ENCODE results near the gene OR2H1.

The OR2H1 gene

DNA sequence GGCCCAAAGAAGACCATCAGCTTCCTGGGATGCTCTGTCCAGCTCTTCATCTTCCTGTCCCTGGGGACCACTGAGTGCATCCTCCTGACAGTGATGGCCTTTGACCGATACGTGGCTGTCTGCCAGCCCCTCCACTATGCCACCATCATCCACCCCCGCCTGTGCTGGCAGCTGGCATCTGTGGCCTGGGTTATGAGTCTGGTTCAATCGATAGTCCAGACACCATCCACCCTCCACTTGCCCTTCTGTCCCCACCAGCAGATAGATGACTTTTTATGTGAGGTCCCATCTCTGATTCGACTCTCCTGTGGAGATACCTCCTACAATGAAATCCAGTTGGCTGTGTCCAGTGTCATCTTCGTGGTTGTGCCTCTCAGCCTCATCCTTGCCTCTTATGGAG, 5.1 kb downstream of the OR2H1 start:
- H3K79me2 ChIP-seq (ENCODE audit: insufficient read depth, low read length) = no peaks in the 10 kb centered on the region
- no peak for TF ChIP-seq EZH2 (IDR thresholded peaks at IDR 0.05; ENCODE audit: borderline replicate concordance, low read length)
- TF ChIP-seq, protein P1, sequence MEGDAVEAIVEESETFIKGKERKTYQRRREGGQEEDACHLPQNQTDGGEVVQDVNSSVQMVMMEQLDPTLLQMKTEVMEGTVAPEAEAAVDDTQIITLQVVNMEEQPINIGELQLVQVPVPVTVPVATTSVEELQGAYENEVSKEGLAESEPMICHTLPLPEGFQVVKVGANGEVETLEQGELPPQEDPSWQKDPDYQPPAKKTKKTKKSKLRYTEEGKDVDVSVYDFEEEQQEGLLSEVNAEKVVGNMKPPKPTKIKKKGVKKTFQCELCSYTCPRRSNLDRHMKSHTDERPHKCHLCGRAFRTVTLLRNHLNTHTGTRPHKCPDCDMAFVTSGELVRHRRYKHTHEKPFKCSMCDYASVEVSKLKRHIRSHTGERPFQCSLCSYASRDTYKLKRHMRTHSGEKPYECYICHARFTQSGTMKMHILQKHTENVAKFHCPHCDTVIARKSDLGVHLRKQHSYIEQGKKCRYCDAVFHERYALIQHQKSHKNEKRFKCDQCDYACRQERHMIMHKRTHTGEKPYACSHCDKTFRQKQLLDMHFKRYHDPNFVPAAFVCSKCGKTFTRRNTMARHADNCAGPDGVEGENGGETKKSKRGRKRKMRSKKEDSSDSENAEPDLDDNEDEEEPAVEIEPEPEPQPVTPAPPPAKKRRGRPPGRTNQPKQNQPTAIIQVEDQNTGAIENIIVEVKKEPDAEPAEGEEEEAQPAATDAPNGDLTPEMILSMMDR (IDR thresholded peaks at IDR 0.05; ENCODE audit: low read length) = no peak

DNA sequence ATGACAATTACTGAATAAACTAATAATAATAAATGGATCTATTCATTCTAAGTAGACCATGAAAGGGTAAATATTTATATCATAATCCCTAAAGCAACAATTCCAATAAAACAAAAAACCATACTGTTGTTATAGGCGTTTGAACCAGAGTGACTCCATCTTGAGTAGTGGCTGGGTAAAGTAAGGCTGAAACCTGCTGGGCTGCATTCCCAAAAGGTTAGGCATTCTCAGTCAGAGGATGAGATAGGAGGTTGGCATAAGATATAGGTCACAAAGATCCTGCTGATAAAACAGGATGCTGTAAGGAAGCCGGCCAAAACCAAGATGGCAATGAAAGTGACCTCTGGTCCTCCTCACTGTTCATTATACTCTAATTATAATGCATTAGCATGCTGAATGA, 8.3 kb downstream of the OR2H1 start:
- H2AFZ ChIP-seq (ENCODE audit: low read length) = no peak overlapping the region
- no peaks in the 10 kb centered on the region for H3K9me2 ChIP-seq (ENCODE audit: low read depth, low read length)
- H3K4me2 ChIP-seq (ENCODE audit: low read length) = no peak overlapping the region
- no peaks in the 10 kb centered on the region for H3K36me3 ChIP-seq (ENCODE audit: insufficient read depth, low read length)
- H3K9ac ChIP-seq (ENCODE audit: low read length) = no peak overlapping the region
- no peaks in the 10 kb centered on the region for H3F3A ChIP-seq (ENCODE audit: insufficient read depth, low read length)
- H3K9me3 ChIP-seq (ENCODE audit: low read length) = no peaks in the 10 kb centered on the region
- no peak for TF ChIP-seq EZH2 (IDR thresholded peaks at IDR 0.05; ENCODE audit: borderline replicate concordance, low read length)
- TF ChIP-seq, protein P1 (IDR thresholded peaks at IDR 0.05; ENCODE audit: low read length) = no peak
- H3K27ac ChIP-seq (ENCODE audit: low read depth, low read length, poor library complexity, severe bottlenecking) = no peak overlapping the region
- H4K20me1 ChIP-seq (ENCODE audit: insufficient read depth, low read length) = no peaks in the 10 kb centered on the region
- H3K4me3 ChIP-seq (ENCODE audit: low read depth, low read length, poor library complexity, severe bottlenecking) = no peak overlapping the region
- no peaks in the 10 kb centered on the region for H3K27me3 ChIP-seq (ENCODE audit: insufficient read depth, low read length)
- H3K79me2 ChIP-seq (ENCODE audit: insufficient read depth, low read length) = no peaks in the 10 kb centered on the region
- H3K4me1 ChIP-seq (ENCODE audit: insufficient read depth, low read length, severe bottlenecking) = no peaks in the 10 kb centered on the region

More for the DNA sequence above, 5.1 kb downstream of the OR2H1 start:
- no peaks in the 10 kb centered on the region for H3F3A ChIP-seq (ENCODE audit: insufficient read depth, low read length)
- H3K4me3 ChIP-seq (ENCODE audit: low read depth, low read length, poor library complexity, severe bottlenecking) = no peak overlapping the region
- H3K27ac ChIP-seq (ENCODE audit: low read depth, low read length, poor library complexity, severe bottlenecking) = no peak overlapping the region
- H4K20me1 ChIP-seq (ENCODE audit: insufficient read depth, low read length) = no peaks in the 10 kb centered on the region
- no peak overlapping the region for H2AFZ ChIP-seq (ENCODE audit: low read length)
- no peaks in the 10 kb centered on the region for H3K4me1 ChIP-seq (ENCODE audit: insufficient read depth, low read length, severe bottlenecking)
- H3K9me2 ChIP-seq (ENCODE audit: low read depth, low read length) = no peaks in the 10 kb centered on the region
- no peak overlapping the region for H3K4me2 ChIP-seq (ENCODE audit: low read length)
- no peak overlapping the region for H3K9ac ChIP-seq (ENCODE audit: low read length)
- no peaks in the 10 kb centered on the region for H3K36me3 ChIP-seq (ENCODE audit: insufficient read depth, low read length)
- H3K9me3 ChIP-seq (ENCODE audit: low read length) = no peaks in the 10 kb centered on the region
- no peaks in the 10 kb centered on the region for H3K27me3 ChIP-seq (ENCODE audit: insufficient read depth, low read length)

DNA sequence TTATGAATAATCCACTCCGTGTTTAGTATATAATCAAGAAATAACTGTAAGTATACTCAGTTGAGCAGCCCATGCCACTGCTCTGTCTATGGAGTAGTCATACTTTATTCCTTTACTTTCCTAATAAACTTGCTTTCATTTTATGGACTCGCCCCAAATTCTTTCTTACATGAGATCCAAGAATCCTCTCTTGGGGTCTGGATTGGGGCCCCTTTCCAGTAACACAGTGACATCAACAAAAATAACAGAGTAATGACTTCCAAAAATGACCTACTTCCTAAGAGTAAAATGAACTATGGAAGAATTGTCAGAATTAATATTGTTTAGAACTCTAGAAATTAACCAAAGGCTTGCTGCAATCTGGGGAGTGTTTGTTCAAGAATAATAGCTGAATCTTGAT, 8.8 kb downstream of the OR2H1 start:
- no peaks in the 10 kb centered on the region for H3K9me3 ChIP-seq (ENCODE audit: low read length)
- H3K36me3 ChIP-seq (ENCODE audit: insufficient read depth, low read length) = no peaks in the 10 kb centered on the region
- no peaks in the 10 kb centered on the region for H3K4me1 ChIP-seq (ENCODE audit: insufficient read depth, low read length, severe bottlenecking)
- H3K9me2 ChIP-seq (ENCODE audit: low read depth, low read length) = no peaks in the 10 kb centered on the region
- H4K20me1 ChIP-seq (ENCODE audit: insufficient read depth, low read length) = no peaks in the 10 kb centered on the region
- H3K79me2 ChIP-seq (ENCODE audit: insufficient read depth, low read length) = no peaks in the 10 kb centered on the region
- H3F3A ChIP-seq (ENCODE audit: insufficient read depth, low read length) = no peaks in the 10 kb centered on the region
- H2AFZ ChIP-seq (ENCODE audit: low read length) = no peak overlapping the region
- no peak overlapping the region for H3K27ac ChIP-seq (ENCODE audit: low read depth, low read length, poor library complexity, severe bottlenecking)
- TF ChIP-seq EZH2 (IDR thresholded peaks at IDR 0.05; ENCODE audit: borderline replicate concordance, low read length) = no peak
- TF ChIP-seq, protein P1 (IDR thresholded peaks at IDR 0.05; ENCODE audit: low read length) = no peak
- no peak overlapping the region for H3K4me2 ChIP-seq (ENCODE audit: low read length)
- H3K27me3 ChIP-seq (ENCODE audit: insufficient read depth, low read length) = no peaks in the 10 kb centered on the region
- H3K4me3 ChIP-seq (ENCODE audit: low read depth, low read length, poor library complexity, severe bottlenecking) = no peak overlapping the region
- no peak overlapping the region for H3K9ac ChIP-seq (ENCODE audit: low read length)
